Esophagus (tissue), 2 donors: ENCODE data around the gene SEPTIN2. TPM values are rescaled to one million over a fixed set of nuclear protein-coding genes. Genes with fewer than 3 reads are reported as not detected.
"Not testable (repeated sequence)": the region's sequence is repeated elsewhere in the genome, so short reads cannot be mapped to it uniquely, and the experiment has no call there.

ENCODE experiments used
- H3K27ac ChIP-seq, 2 donors: one replicate each; pipeline ENCODE4 v1.5.1; 2013; ENCODE audit warnings: low read depth in 2 of 2, mild to moderate bottlenecking in 2 of 2, inconsistent platforms in 1 of 2, low read length in 1 of 2, moderate library complexity in 1 of 2
- H3K27me3 ChIP-seq, 2 donors: one replicate each; pipeline ENCODE4 v1.6.1; 2013; ENCODE audit warnings: low read length in 2 of 2, control low read depth in 1 of 2, mild to moderate bottlenecking in 1 of 2; ENCODE audit not compliant: insufficient read depth in 2 of 2, control insufficient read depth in 1 of 2
- H3K36me3 ChIP-seq, 2 donors: one replicate each; pipeline ENCODE4 v1.6.1; 2013; ENCODE audit warnings: low read length in 1 of 2; ENCODE audit not compliant: control insufficient read depth in 2 of 2, insufficient read depth in 2 of 2
- H3K4me1 ChIP-seq, 2 donors: one replicate each; pipeline ENCODE4 v1.6.1; 2013; ENCODE audit warnings: low read length in 1 of 2; ENCODE audit not compliant: control insufficient read depth in 2 of 2, insufficient read depth in 2 of 2
- H3K4me3 ChIP-seq, 2 donors: one replicate each; pipeline ENCODE4 v1.5.1; 2013; ENCODE audit warnings: low read length in 2 of 2, mild to moderate bottlenecking in 2 of 2, low read depth in 1 of 2, moderate library complexity in 1 of 2
- H3K9me3 ChIP-seq, 2 donors: one replicate each; pipeline ENCODE4 v1.6.1; 2013; ENCODE audit warnings: mild to moderate bottlenecking in 2 of 2, low read depth in 1 of 2, low read length in 1 of 2, moderate library complexity in 1 of 2; ENCODE audit not compliant: control insufficient read depth in 2 of 2, insufficient read depth in 1 of 2
- WGBS, 2 donors: extraction: QIAGEN DNeasy Blood & Tissue Kit; methylation state at CpG; one replicate each; pipeline ENCODE4 v1.1.7; 2013; 5-methylcytosine and 5-hydroxymethylcytosine counted together
- polyA plus RNA-seq, 2 donors: library from polyadenylated mRNA; stranded (reverse); fragments of 200-250 nt; gene quantifications; one replicate each; pipeline ENCODE4 v1.2.3, GENCODE V29; 2013
- donor health status: healthy with polysubstance abuse.
- donor health status: Bipolar disorder and iron deficiency.

Gene SEPTIN2
- polyA plus RNA-seq, 2 donors, result 63.6 to 95.6 TPM

DNA sequence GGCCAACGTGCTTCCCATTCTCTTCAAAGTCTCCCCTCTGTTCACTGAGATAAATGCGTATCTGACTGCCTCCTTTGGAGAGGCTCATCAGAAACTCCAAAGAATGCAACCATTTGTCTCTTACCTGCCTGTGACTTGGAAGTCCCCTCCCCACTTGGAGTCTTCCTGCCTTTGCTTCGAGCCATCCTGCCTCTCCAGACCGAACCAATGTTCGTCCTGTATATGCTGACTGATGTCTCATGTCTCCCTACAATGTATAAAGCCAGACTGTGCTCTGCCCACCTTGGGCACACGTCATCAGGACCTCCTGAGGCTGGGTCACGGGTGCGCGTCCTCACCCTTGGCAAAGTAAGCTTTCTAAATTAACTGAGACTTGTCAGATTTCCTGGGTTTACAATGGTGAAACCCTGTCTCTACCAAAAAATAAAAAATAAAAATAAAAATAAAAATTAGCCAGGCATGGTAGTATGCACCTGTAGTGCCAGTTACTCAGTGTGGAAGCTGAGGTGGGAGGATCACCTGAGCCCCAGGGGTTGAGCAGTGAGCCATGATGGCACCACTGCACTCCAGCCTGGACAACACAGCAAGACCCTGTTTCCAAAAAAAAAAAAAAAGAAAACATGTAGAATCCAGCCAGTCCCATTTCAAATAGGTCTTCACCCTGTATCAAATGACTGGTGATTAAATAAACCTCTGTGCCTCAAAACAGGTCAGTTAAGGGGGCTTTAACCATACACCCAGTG, 29.2 kb upstream of the SEPTIN2 start:
- 94 to 95% methylated on average over 9 of the region's 9 CpGs for WGBS, 2 donors
- H3K4me1 ChIP-seq, result peaks cover 0 to 2% of the 10 kb centered on the region in 2 donors

DNA sequence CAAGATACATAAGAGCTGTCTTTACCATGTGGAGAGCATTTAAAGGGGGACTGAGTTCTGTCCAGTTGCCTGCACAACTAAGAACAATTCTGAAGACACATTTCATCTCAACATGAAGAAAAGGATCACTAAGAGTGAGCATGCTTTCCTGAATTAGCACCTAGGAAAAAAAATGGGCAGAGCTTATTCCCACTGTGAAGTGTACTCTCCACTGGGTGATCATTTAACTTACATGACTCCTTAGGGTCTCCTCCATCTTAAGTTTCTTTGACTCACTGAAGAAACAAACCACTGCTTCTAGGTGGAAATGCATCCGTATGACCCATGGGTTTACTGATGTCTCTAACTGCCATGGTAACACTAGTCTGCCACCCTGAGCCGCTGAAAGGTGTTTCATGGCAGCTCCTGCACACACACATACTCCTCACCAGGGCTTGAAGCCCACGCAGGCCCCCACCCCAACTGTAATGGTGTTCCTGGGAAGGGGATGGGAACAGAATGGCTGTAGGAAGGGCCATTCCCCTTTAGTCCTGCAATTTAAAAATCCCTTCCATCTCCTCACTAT, 27.3 kb upstream of the SEPTIN2 start:
- Histone ChIP-seq H3K4me1 (peaks cover 0 to 5% of the 10 kb centered on the region in 2 donors), H3K27me3 (no peaks in the 10 kb centered on the region), H3K36me3 (no peaks in the 10 kb centered on the region), H3K4me3 (no peak overlapping the region), H3K9me3 (no peaks in the 10 kb centered on the region), H3K27ac (no peak overlapping the region)
- 76 to 89% methylated on average over 3 of the region's 3 CpGs for WGBS, 2 donors

More for the DNA sequence above, 29.2 kb upstream of the SEPTIN2 start:
- Histone ChIP-seq H3K27me3 (no peaks in the 10 kb centered on the region), H3K4me3 (no peak overlapping the region), H3K9me3 (no peaks in the 10 kb centered on the region), H3K27ac (no peak overlapping the region), H3K36me3 (no peaks in the 10 kb centered on the region)

DNA sequence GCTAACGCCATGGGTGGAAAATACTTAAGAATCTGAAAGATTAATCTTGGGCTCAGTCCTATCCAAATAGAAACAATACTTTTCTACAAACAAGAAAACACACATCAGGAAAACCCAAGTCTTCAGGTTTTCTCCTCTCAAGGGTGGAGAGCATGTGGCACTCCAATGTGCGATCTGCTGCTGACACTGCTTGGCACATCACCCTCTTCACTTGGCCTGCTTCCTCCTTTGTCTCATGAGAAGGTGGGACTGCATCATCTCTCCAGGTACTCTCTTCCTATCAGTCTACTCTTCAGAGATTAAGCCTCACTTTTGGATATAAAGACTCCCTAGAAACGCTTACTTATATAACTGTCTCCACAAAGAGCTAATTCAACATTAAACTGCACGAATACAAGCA, 26.7 kb upstream of the SEPTIN2 start:
- Histone ChIP-seq H3K27ac (no peak overlapping the region), H3K4me1 (peaks cover 0 to 5% of the 10 kb centered on the region in 2 donors)
- WGBS, 2 donors, result 62 to 64% methylated on average over 4 of the region's 4 CpGs

DNA sequence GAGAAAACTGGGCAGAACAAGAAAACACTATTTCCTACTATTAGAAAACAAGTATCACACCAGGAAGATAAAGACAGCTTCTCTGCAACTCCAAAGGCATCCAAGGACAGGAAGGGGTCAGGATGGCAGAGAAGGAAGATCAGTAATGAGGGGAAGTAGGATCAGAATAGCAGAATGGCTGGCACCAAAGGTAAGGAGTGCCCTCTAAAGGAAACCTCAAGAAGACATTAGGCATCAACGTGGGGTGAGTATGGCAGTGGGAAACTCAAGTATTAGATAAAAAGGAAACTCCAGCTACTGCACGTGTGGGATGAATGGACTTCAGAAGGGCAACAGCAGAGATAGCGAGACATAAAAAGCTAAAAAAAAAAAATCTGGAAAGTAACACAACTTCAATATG, 26.1 kb upstream of the SEPTIN2 start:
- H3K4me3 ChIP-seq, result no peak overlapping the region
- peaks cover 0 to 5% of the 10 kb centered on the region in 2 donors for H3K4me1 ChIP-seq
- no peaks in the 10 kb centered on the region for H3K27me3 ChIP-seq
- no peak overlapping the region for H3K27ac ChIP-seq
- no peaks in the 10 kb centered on the region for H3K36me3 ChIP-seq
- no peaks in the 10 kb centered on the region for H3K9me3 ChIP-seq
- WGBS, 2 donors, result 55 to 59% methylated on average over 3 of the region's 3 CpGs

More for the DNA sequence above, 26.7 kb upstream of the SEPTIN2 start:
- Histone ChIP-seq H3K4me3 (no peak overlapping the region), H3K27me3 (no peaks in the 10 kb centered on the region), H3K36me3 (no peaks in the 10 kb centered on the region), H3K9me3 (no peaks in the 10 kb centered on the region)

DNA sequence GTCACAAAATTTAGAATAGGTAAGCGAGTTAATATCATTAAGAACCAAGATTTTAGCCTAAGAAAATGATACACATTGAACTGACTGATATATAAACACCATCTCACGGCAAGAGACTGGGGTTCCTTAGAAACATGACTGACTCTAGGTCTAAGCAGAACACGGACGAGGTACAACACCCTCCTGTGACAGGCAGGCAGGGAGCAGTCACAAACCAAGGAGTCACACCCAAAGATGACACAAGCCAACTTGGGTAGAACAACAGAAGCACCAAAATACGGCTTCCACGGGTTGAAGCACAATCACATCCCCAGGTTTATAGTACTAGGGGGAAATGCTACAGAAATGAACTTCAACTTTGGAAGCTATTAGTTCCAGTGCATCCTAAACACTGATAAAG, 24.6 kb upstream of the SEPTIN2 start:
- Histone ChIP-seq H3K27ac (no peak overlapping the region), H3K9me3 (no peaks in the 10 kb centered on the region), H3K36me3 (no peaks in the 10 kb centered on the region), H3K4me1 (peaks cover 0 to 6% of the 10 kb centered on the region in 2 donors), H3K4me3 (no peak overlapping the region), H3K27me3 (no peaks in the 10 kb centered on the region)
- WGBS, 2 donors, result 75 to 79% methylated on average over 6 of the region's 6 CpGs

DNA sequence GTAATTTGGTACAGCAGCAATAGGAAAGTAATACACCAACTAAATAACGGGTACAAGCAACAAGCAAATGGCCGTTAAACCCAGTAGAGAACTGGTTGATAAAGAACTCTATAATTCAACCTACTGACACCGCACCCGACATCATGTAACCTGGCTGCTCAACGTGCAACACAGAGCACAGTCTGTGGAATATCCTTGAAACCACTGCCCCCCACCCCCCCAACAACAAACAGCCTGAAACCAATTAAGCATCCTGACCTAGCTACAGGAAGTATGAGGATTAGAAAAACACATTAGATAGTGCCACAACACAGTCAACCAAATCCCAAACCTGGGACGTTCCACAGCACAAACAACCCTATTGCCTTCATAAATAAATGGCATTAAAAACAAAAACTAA, 23.7 kb upstream of the SEPTIN2 start:
- no peaks in the 10 kb centered on the region for H3K9me3 ChIP-seq
- 73 to 80% methylated on average over 6 of the region's 6 CpGs for WGBS, 2 donors
- no peak overlapping the region for H3K27ac ChIP-seq
- no peaks in the 10 kb centered on the region for H3K27me3 ChIP-seq
- H3K36me3 ChIP-seq, result no peaks in the 10 kb centered on the region
- H3K4me3 ChIP-seq, result no peak overlapping the region
- H3K4me1 ChIP-seq, result peaks cover 0 to 6% of the 10 kb centered on the region in 2 donors

DNA sequence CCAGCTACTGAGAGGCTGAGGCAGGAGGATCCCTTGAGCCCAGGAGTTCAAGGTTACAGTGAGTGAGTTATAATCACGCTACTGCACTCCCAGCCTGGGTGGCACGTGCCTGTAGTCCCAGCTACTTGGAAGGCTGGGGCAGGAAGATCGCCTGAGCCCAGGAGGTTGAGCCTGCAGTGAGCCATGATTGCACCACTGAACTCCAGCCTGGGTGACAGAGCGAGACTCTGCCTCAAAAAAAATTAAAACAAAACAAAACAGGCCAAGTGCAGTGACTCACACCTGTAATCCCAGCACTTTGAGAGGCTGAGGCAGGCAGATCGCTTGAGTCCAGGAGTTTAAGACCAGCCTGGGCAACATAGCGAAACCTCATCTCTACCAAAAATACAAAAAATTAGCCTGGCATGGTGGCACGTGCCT, 22.3 kb upstream of the SEPTIN2 start:
- not testable (repeated sequence) for H3K4me1 ChIP-seq, H3K4me3 ChIP-seq, H3K36me3 ChIP-seq, H3K9me3 ChIP-seq, H3K27me3 ChIP-seq
- peak overlapping the region in 1 of 2 donors; percentile 29 for H3K27ac ChIP-seq
- 58 to 69% methylated on average over 7 of the region's 7 CpGs for WGBS, 2 donors

DNA sequence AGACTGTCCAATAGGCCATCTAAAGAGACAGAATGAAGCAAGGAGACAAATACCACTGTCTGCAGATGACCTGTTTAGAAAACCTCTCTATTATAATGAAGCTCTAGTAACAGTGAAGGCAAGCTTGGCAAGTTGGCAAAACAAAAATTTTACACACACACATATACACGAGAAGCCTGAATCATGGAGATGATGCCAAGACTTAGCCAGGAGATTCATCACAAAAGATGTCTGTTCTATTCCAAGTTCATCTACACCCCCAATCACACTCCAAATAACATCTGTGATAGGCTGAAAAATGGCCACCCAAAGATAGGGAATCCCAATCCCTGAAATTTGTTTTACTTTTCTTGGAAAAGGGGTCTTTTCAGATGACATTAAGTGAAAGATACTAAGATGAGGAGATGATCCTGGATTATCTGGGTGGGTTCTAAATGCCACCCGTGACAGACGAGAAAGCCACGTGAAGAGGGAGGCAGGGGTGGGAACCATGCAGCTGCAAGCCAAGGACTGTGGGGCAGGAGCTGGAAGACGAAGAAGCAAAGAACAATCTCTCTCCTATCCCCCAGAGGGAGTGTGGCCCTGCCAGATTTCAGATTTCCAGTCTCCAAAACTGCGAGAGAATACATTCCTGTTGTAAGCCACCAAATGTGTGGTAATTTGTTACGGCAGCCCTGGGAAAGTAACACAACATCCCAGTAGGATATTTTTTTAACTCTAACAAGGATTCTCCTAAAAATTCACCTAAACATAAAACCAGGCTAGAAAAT, 20.2 kb upstream of the SEPTIN2 start:
- H3K36me3 ChIP-seq, result no peaks in the 10 kb centered on the region
- no peaks in the 10 kb centered on the region for H3K27me3 ChIP-seq
- WGBS, 2 donors, result 71 to 78% methylated on average over 7 of the region's 7 CpGs
- no peak overlapping the region for H3K4me3 ChIP-seq
- H3K27ac ChIP-seq, result no peak overlapping the region
- no peaks in the 10 kb centered on the region for H3K9me3 ChIP-seq
- H3K4me1 ChIP-seq, result peaks cover 0 to 4% of the 10 kb centered on the region in 2 donors

DNA sequence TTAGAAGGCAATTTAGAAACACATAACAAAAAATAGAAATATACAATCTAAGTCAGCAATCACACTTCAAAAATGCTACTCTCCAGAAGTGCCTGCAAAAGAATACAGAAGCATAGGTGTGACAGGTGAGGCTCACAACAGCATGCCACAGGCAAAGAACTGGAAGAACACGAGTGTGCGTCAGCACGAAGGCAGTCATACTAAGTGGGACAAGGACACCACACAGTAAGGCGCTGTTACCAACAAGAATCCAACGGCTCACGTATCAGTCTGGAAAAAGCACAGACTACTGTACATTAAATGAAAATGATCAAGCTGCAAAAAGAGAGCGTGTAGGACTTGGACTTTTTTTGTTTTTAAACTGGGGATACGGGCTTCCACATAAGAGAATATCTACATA, 19.0 kb upstream of the SEPTIN2 start:
- H3K4me1 ChIP-seq, result peaks cover 0 to 4% of the 10 kb centered on the region in 2 donors
- 88 to 95% methylated on average over 8 of the region's 8 CpGs for WGBS, 2 donors
- no peak overlapping the region for H3K4me3 ChIP-seq
- H3K9me3 ChIP-seq, result no peaks in the 10 kb centered on the region
- no peak overlapping the region for H3K27ac ChIP-seq
- H3K36me3 ChIP-seq, result no peaks in the 10 kb centered on the region
- H3K27me3 ChIP-seq, result no peaks in the 10 kb centered on the region
